ENCODE results near the gene SAMD5. TPM values are rescaled to one million over a fixed set of nuclear protein-coding genes. Genes with fewer than 3 reads are reported as not detected.

SAMD5 gene
- total RNA-seq, 1 donor from 2014 or later, result 12.0 TPM

GRCh38 chr6:147615659-147616456, 107.4 kb downstream of the SAMD5 start:
- H3K27ac Mint-ChIP-seq, result no peak overlapping the region
- H3K27me3 Mint-ChIP-seq (ENCODE audit: low read depth), result no peaks in the 10 kb centered on the region
- no peaks in the 10 kb centered on the region for H3K4me1 Mint-ChIP-seq
- no peak overlapping the region for H3K4me3 Mint-ChIP-seq
- H3K9me3 Mint-ChIP-seq, result no peaks in the 10 kb centered on the region
- DNase-seq (ENCODE audit: low spot score in 2 of 2, unreplicated experiment in 2 of 2), result no peak
- TF ChIP-seq, protein P1, sequence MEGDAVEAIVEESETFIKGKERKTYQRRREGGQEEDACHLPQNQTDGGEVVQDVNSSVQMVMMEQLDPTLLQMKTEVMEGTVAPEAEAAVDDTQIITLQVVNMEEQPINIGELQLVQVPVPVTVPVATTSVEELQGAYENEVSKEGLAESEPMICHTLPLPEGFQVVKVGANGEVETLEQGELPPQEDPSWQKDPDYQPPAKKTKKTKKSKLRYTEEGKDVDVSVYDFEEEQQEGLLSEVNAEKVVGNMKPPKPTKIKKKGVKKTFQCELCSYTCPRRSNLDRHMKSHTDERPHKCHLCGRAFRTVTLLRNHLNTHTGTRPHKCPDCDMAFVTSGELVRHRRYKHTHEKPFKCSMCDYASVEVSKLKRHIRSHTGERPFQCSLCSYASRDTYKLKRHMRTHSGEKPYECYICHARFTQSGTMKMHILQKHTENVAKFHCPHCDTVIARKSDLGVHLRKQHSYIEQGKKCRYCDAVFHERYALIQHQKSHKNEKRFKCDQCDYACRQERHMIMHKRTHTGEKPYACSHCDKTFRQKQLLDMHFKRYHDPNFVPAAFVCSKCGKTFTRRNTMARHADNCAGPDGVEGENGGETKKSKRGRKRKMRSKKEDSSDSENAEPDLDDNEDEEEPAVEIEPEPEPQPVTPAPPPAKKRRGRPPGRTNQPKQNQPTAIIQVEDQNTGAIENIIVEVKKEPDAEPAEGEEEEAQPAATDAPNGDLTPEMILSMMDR (IDR thresholded peaks at IDR 0.05; ENCODE audit: unreplicated experiment), result no peak
- H3K36me3 Mint-ChIP-seq, result no peaks in the 10 kb centered on the region

DNA sequence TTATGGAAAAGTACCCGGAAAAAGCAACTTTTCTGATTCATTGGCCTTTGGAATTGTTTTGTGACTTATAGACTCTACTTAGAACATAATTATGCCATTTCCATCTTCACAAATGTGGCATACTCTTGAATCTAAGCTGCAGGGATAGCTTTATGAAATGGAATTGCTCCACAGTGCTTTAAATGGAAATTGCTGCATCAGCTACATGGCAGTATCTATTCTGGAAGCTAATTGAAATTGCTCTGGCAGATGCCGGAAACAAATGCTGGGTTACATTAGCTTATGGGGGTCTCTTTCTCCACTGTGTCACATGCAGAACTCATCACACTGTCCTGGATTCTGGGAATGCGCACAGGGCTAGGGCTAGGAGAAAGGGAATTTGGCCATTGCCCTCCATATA, 108.9 kb downstream of the SAMD5 start:
- H3K36me3 Mint-ChIP-seq, result no peaks in the 10 kb centered on the region
- no peak for DNase-seq (ENCODE audit: low spot score in 2 of 2, unreplicated experiment in 2 of 2)
- H3K4me1 Mint-ChIP-seq, result no peaks in the 10 kb centered on the region
- no peak overlapping the region for H3K4me3 Mint-ChIP-seq
- H3K27ac Mint-ChIP-seq, result no peak overlapping the region
- H3K27me3 Mint-ChIP-seq (ENCODE audit: low read depth), result no peaks in the 10 kb centered on the region
- TF ChIP-seq, protein P1 (IDR thresholded peaks at IDR 0.05; ENCODE audit: unreplicated experiment), result no peak
- no peaks in the 10 kb centered on the region for H3K9me3 Mint-ChIP-seq

DNA sequence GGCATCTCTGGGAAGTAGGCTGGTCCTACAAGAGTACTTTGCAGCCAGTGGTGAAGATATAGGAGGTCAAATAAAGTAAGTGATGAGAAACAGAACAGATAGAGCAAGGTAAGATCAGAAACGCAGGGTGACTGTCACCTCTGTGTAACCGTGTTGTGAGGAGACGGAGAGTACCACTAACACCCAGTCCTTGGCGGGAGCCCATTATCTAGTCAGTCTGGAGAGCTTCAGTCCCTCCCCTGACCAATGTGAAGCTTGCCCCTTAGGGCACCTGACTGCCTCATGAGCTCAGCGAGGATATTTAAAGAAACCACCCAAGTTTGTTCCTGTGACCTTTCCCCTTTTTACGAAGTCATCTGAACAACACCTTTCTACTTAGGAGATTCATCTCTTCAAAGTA, 110.0 kb downstream of the SAMD5 start:
- DNase-seq (ENCODE audit: low spot score in 2 of 2, unreplicated experiment in 2 of 2), result no peak
- H3K4me1 Mint-ChIP-seq, result no peaks in the 10 kb centered on the region
- H3K27ac Mint-ChIP-seq, result no peak overlapping the region
- no peaks in the 10 kb centered on the region for H3K36me3 Mint-ChIP-seq
- H3K27me3 Mint-ChIP-seq (ENCODE audit: low read depth), result no peaks in the 10 kb centered on the region
- TF ChIP-seq, protein P1 (IDR thresholded peaks at IDR 0.05; ENCODE audit: unreplicated experiment), result no peak
- no peaks in the 10 kb centered on the region for H3K9me3 Mint-ChIP-seq
- H3K4me3 Mint-ChIP-seq, result no peak overlapping the region

DNA sequence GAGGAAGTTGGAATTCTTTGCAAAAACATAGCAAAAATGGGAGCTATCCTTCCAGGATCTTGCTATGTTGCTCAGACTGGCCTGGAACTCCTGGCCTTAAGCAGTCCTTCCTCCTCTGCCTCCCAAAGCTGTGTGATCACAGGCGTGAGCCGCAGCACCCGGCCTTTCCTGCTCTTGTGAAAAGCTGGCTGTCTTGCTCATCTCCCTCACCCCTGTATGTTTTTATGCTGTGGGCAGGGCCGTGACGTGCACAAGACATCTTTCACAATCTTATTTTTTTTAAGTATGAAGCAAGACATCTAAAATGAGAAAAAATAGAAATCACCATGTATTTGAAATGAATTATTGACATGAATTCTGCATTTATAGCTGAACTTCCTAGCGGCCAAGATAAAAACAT, 110.4 kb downstream of the SAMD5 start:
- H3K27me3 Mint-ChIP-seq (ENCODE audit: low read depth), result no peaks in the 10 kb centered on the region
- H3K4me1 Mint-ChIP-seq, result no peaks in the 10 kb centered on the region
- TF ChIP-seq, protein P1 (IDR thresholded peaks at IDR 0.05; ENCODE audit: unreplicated experiment), result no peak
- H3K36me3 Mint-ChIP-seq, result no peaks in the 10 kb centered on the region
- DNase-seq (ENCODE audit: low spot score in 2 of 2, unreplicated experiment in 2 of 2), result no peak
- no peak overlapping the region for H3K27ac Mint-ChIP-seq
- no peaks in the 10 kb centered on the region for H3K9me3 Mint-ChIP-seq
- H3K4me3 Mint-ChIP-seq, result no peak overlapping the region
